Stomach smooth muscle (tissue), 2 donors: Measurements from ENCODE around the gene SNRK.
A peak's percentile ranks its signal among the peaks of the same experiment; 100 is the strongest.

Experiments used
- H3K27ac ChIP-seq: one replicate; pipeline ENCODE4 v1.7.0; 2013; ENCODE audit warnings: mild to moderate bottlenecking, low read length, inconsistent platforms
- H3K27me3 ChIP-seq, 2 donors: one replicate each; pipeline ENCODE4 v1.7.0; 2013; ENCODE audit warnings: low read length in 2 of 2; ENCODE audit not compliant: insufficient read depth in 2 of 2, control insufficient read depth in 1 of 2
- H3K36me3 ChIP-seq, 2 donors: one replicate each; pipeline ENCODE4 v1.7.0; 2013; ENCODE audit warnings: low read length in 2 of 2; ENCODE audit not compliant: control insufficient read depth in 2 of 2, insufficient read depth in 2 of 2
- H3K4me1 ChIP-seq: one replicate; pipeline ENCODE4 v1.7.0; 2013; ENCODE audit warnings: low read length; ENCODE audit not compliant: control insufficient read depth, insufficient read depth
- H3K4me3 ChIP-seq, 2 donors: one replicate each; pipeline ENCODE4 v1.7.0; 2013; ENCODE audit warnings: low read length in 2 of 2
- H3K9ac ChIP-seq, 2 donors: one replicate each; pipeline ENCODE4 v1.7.0; 2013; ENCODE audit warnings: low read length in 2 of 2, mild to moderate bottlenecking in 1 of 2
- H3K9me3 ChIP-seq, 2 donors: one replicate each; pipeline ENCODE4 v1.7.0; 2013; ENCODE audit warnings: low read length in 2 of 2; ENCODE audit not compliant: control insufficient read depth in 2 of 2
- donor health status: healthy.
- donor health status: Pancreatic carcinoma.

SNRK gene

GRCh38 chr3:43270078-43270477 lies 16.3 kb upstream of the SNRK start:
- Histone ChIP-seq H3K27me3 (no peaks in the 10 kb centered on the region), H3K4me3 (no peak overlapping the region), H3K36me3 (no peaks in the 10 kb centered on the region), H3K27ac (no peak overlapping the region), H3K9ac (no peak overlapping the region), H3K9me3 (no peaks in the 10 kb centered on the region), H3K4me1 (no peaks in the 10 kb centered on the region)

GRCh38 chr3:43273416-43273815 lies 12.9 kb upstream of the SNRK start:
- no peaks in the 10 kb centered on the region for H3K27me3 ChIP-seq

GRCh38 chr3:43279082-43279481 lies 7.3 kb upstream of the SNRK start:
- Histone ChIP-seq H3K27ac (no peak overlapping the region), H3K36me3 (no peaks in the 10 kb centered on the region), H3K4me3 (no peak overlapping the region), H3K9me3 (no peaks in the 10 kb centered on the region), H3K9ac (no peak overlapping the region), H3K27me3 (no peaks in the 10 kb centered on the region), H3K4me1 (no peaks in the 10 kb centered on the region)

More at GRCh38 chr3:43273416-43273815, 12.9 kb upstream of the SNRK start:
- Histone ChIP-seq H3K9ac (no peak overlapping the region), H3K4me3 (no peak overlapping the region), H3K9me3 (no peaks in the 10 kb centered on the region), H3K4me1 (no peaks in the 10 kb centered on the region), H3K36me3 (no peaks in the 10 kb centered on the region), H3K27ac (no peak overlapping the region)

- Histone ChIP-seq H3K9ac (no peak overlapping the region), H3K27me3 (no peaks in the 10 kb centered on the region), H3K27ac (no peak overlapping the region), H3K36me3 (no peaks in the 10 kb centered on the region), H3K9me3 (no peaks in the 10 kb centered on the region), H3K4me3 (no peak overlapping the region), H3K4me1 (no peaks in the 10 kb centered on the region)
Measured at GRCh38 chr3:43279532-43279931, 6.8 kb upstream of the SNRK start.

GRCh38 chr3:43281020-43281419 lies 5.3 kb upstream of the SNRK start:
- Histone ChIP-seq H3K4me3 (no peak overlapping the region), H3K27me3 (no peaks in the 10 kb centered on the region), H3K27ac (no peak overlapping the region), H3K9me3 (no peaks in the 10 kb centered on the region), H3K36me3 (no peaks in the 10 kb centered on the region), H3K4me1 (peaks cover 4% of the 10 kb centered on the region), H3K9ac (no peak overlapping the region)

- Histone ChIP-seq H3K4me3 (no peak overlapping the region), H3K4me1 (peaks cover 9% of the 10 kb centered on the region), H3K9me3 (no peaks in the 10 kb centered on the region), H3K9ac (no peak overlapping the region), H3K36me3 (no peaks in the 10 kb centered on the region), H3K27me3 (no peaks in the 10 kb centered on the region), H3K27ac (no peak overlapping the region)
Measured at GRCh38 chr3:43284171-43284570, 2.2 kb upstream of the SNRK start.

- Histone ChIP-seq H3K27me3 (no peaks in the 10 kb centered on the region), H3K36me3 (no peaks in the 10 kb centered on the region), H3K4me1 (peaks cover 20% of the 10 kb centered on the region), H3K9me3 (no peaks in the 10 kb centered on the region), H3K4me3 (peak overlapping the region in 1 of 2 donors; percentile 96), H3K9ac (peak overlapping the region; percentile 52 to 58), H3K27ac (peak overlapping the region; percentile 26)
Measured at GRCh38 chr3:43285644-43286043, 696 bp upstream of the SNRK start.

GRCh38 chr3:43286841-43287499 lies 630 bp downstream of the SNRK start:
- Histone ChIP-seq H3K4me1 (peaks cover 27% of the 10 kb centered on the region), H3K27ac (peak overlapping the region; percentile 91), H3K27me3 (no peaks in the 10 kb centered on the region), H3K36me3 (no peaks in the 10 kb centered on the region), H3K9ac (peak overlapping the region; percentile 85 to 96), H3K4me3 (peak overlapping the region; percentile 86 to 96), H3K9me3 (no peaks in the 10 kb centered on the region)

GRCh38 chr3:43287500-43287873 lies 1.1 kb downstream of the SNRK start:
- peak overlapping the region; percentile 85 to 96 for H3K9ac ChIP-seq
- H3K27ac ChIP-seq = peak overlapping the region; percentile 91
- no peaks in the 10 kb centered on the region for H3K27me3 ChIP-seq
- no peaks in the 10 kb centered on the region for H3K36me3 ChIP-seq
- peak overlapping the region; percentile 86 to 96 for H3K4me3 ChIP-seq
- peaks cover 27% of the 10 kb centered on the region for H3K4me1 ChIP-seq
- H3K9me3 ChIP-seq = no peaks in the 10 kb centered on the region

- peak overlapping the region; percentile 14 to 85 for H3K9ac ChIP-seq
- H3K9me3 ChIP-seq = no peaks in the 10 kb centered on the region
Measured at GRCh38 chr3:43288366-43288765, 2.0 kb downstream of the SNRK start.

GRCh38 chr3:43288850-43289249 lies 2.5 kb downstream of the SNRK start:
- Histone ChIP-seq H3K4me1 (peaks cover 31% of the 10 kb centered on the region), H3K27me3 (no peaks in the 10 kb centered on the region), H3K36me3 (no peaks in the 10 kb centered on the region), H3K9me3 (no peaks in the 10 kb centered on the region), H3K4me3 (peak overlapping the region; percentile 86 to 96), H3K27ac (peak overlapping the region; percentile 91), H3K9ac (peak overlapping the region; percentile 14 to 85)

More at GRCh38 chr3:43288366-43288765, 2.0 kb downstream of the SNRK start:
- peak overlapping the region; percentile 91 for H3K27ac ChIP-seq
- peaks cover 31% of the 10 kb centered on the region for H3K4me1 ChIP-seq
- no peaks in the 10 kb centered on the region for H3K36me3 ChIP-seq
- peak overlapping the region; percentile 86 to 96 for H3K4me3 ChIP-seq
- H3K27me3 ChIP-seq = no peaks in the 10 kb centered on the region
